IMR-90 (cell line): Measurements from ENCODE around the gene SUGCT.

Source experiments
- POLR2A ChIP-seq: IDR thresholded peaks from 2 replicates; pipeline ENCODE4 v1.6.1; 2012; ENCODE audit warnings: mild to moderate bottlenecking, low read depth, low read length
- TF ChIP-seq, protein P1 (sequence below): fragments of 150-350 bp; IDR thresholded peaks from 2 replicates; pipeline ENCODE4 v1.6.1; 2017; ENCODE audit warnings: mild to moderate bottlenecking, antibody characterized with exemption, low read length, low read depth

DNA sequence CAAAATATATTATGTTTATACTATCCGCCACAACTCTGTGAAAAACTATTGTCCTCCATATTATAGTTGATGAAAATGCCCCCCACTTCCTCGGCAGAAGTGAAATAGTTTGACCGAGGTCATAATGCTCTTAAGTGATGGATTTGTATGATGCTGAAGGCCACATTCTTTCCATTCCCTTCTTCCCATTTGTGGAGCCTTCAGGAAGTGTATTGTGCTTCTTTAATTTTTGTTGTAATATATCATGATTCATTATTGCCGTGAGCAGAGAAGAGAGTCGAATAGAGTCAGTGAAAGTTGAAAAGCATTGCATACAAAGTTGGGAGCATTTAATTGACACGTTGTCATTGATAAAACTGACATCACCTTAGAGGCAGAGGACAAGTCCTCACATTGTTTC lies 460.3 kb downstream of the SUGCT start:
- TF ChIP-seq POLR2A: no peak
- TF ChIP-seq, protein P1, sequence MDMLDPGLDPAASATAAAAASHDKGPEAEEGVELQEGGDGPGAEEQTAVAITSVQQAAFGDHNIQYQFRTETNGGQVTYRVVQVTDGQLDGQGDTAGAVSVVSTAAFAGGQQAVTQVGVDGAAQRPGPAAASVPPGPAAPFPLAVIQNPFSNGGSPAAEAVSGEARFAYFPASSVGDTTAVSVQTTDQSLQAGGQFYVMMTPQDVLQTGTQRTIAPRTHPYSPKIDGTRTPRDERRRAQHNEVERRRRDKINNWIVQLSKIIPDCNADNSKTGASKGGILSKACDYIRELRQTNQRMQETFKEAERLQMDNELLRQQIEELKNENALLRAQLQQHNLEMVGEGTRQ: no peak
